GM19193 (cell line): ENCODE measurements around the gene COLQ.

Experiments used
- POLR2A ChIP-seq: IDR thresholded peaks from 4 replicates; pipeline ENCODE4 v1.6.1; 2011; ENCODE audit not compliant: insufficient read depth, insufficient read length; ENCODE audit errors: extremely low read depth

COLQ gene

GRCh38 chr3:15434756-15435155 lies 86.8 kb downstream of the COLQ start:
- TF ChIP-seq POLR2A = no peak

- no peak for TF ChIP-seq POLR2A
These were observed 88.0 kb downstream of the COLQ start for GRCh38 chr3:15433531-15433930.

- no peak for TF ChIP-seq POLR2A
These were observed 90.2 kb downstream of the COLQ start for GRCh38 chr3:15431256-15431837.

GRCh38 chr3:15430624-15431023 lies 90.9 kb downstream of the COLQ start:
- TF ChIP-seq POLR2A = no peak

GRCh38 chr3:15429080-15429479 lies 92.4 kb downstream of the COLQ start:
- TF ChIP-seq POLR2A = no peak

- no peak for TF ChIP-seq POLR2A
These were observed 93.0 kb downstream of the COLQ start for GRCh38 chr3:15428539-15428938.

- TF ChIP-seq POLR2A = no peak
These were observed 93.5 kb downstream of the COLQ start for GRCh38 chr3:15427981-15428380.

- peak; percentile 84 for TF ChIP-seq POLR2A
These were observed 94.2 kb downstream of the COLQ start, which contains the start of the genes EAF1 and METTL6 for GRCh38 chr3:15427182-15427880. Gene EAF1 (plus strand): TSS chr3:15427598. CDS start chr3:15427780, 182 bp downstream. Gene METTL6 (minus strand): TSS chr3:15427544. CDS start chr3:15426511, 1,033 bp downstream.

GRCh38 chr3:15426579-15427118 lies 94.9 kb downstream of the COLQ start:
- TF ChIP-seq POLR2A = no peak

- TF ChIP-seq POLR2A = no peak
These were observed 100.6 kb downstream of the COLQ start for GRCh38 chr3:15420871-15421270.

GRCh38 chr3:15409774-15410173 lies 111.7 kb downstream of the COLQ start:
- no peak for TF ChIP-seq POLR2A

GRCh38 chr3:15409239-15409638 lies 112.3 kb downstream of the COLQ start:
- TF ChIP-seq POLR2A = no peak

GRCh38 chr3:15405448-15406050 lies 116.0 kb downstream of the COLQ start:
- TF ChIP-seq POLR2A = no peak

GRCh38 chr3:15404767-15405166 lies 116.7 kb downstream of the COLQ start:
- TF ChIP-seq POLR2A = no peak

- TF ChIP-seq POLR2A = no peak
These were observed 117.5 kb downstream of the COLQ start for GRCh38 chr3:15403965-15404364.

GRCh38 chr3:15403495-15403894 lies 118.0 kb downstream of the COLQ start:
- TF ChIP-seq POLR2A = no peak
